GM12892 (cell line): ENCODE data around the gene HES1.

Experiments used
- POLR2A ChIP-seq: IDR thresholded peaks from 2 replicates; pipeline ENCODE4 v1.6.1; 2011; ENCODE audit warnings: low read depth, low read length, control low read depth
- POLR2AphosphoS5 ChIP-seq: IDR thresholded peaks from 2 replicates; pipeline ENCODE4 v1.6.1; 2011; ENCODE audit warnings: low read depth, low read length, control low read depth

DNA sequence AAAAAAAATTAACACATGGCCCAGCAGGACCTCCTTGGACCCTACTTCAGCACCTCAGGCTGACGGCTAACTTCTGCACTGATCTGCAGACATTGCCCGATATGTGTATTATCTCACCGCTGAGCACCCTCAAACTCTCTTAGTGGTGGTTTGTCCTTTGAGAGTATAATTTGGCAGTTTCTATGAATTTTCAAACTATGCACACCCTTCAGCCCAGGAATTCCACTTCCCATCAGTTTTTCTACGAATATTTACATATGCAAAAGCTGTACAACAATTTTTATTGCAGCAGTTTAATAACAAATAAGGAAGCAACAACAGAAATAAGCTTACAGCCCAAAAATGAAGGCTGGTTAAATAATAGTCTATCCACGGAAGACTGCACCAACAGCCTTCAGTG is 44.6 kb downstream of the HES1 start:
- TF ChIP-seq POLR2AphosphoS5 (no peak), POLR2A (no peak)
